Muscle of arm (tissue), 12 donors: ENCODE results near the gene TNFAIP8. TPM values are rescaled to one million over a fixed set of nuclear protein-coding genes. Genes with fewer than 3 reads are reported as not detected.
"Not testable (repeated sequence)": the region's sequence is repeated elsewhere in the genome, so short reads cannot be mapped to it uniquely, and the experiment has no call there.

ENCODE experiments used
- DNase-seq: peaks from one replicate; pipeline ENCODE4 v3.0.0-alpha.2; 2013
- polyA plus RNA-seq, 12 donors: library from polyadenylated mRNA; unstranded; fragments of 120-200 nt; gene quantifications; one replicate each; pipeline ENCODE4 v1.2.1, GENCODE V29; 2013; ENCODE audit not compliant: insufficient read length in 12 of 12

Gene TNFAIP8
- polyA plus RNA-seq, 12 donors: 10.9 to 32.4 (median 13.4) TPM; not detected in 1

DNA sequence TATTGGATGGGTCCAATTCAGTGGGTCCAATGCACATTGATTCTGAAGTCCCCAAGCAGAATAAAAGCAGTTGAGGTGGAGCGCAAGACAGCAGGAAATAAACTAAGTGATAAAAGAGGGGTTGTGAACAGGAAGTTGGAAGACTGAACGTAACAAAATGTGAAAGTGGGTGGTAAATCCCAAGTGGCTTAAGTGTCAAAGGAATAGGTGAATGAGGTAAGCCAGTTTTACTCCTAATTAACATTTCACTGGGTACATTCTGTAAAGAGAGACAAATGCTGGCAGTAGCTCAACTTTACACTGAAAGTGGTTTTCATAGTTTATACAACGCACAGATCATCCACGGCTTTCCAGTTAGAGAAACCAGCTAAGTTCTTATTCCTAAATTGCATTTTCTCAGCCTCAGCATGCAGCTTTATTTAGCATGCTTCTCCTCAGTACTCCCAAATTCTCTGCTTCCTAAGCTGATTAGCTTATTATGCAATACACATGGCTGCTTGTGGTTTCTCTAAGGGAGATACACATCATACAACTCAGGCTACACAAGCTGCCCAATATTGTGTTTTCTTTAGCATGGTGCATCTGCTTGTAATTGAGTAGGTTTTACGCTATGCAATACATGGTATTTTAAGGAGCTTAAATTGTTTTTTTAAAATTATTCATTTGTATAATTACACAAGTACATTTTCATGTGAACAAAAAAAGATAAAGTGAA, 62.2 kb downstream of the TNFAIP8 start:
- no peak for DNase-seq

DNA sequence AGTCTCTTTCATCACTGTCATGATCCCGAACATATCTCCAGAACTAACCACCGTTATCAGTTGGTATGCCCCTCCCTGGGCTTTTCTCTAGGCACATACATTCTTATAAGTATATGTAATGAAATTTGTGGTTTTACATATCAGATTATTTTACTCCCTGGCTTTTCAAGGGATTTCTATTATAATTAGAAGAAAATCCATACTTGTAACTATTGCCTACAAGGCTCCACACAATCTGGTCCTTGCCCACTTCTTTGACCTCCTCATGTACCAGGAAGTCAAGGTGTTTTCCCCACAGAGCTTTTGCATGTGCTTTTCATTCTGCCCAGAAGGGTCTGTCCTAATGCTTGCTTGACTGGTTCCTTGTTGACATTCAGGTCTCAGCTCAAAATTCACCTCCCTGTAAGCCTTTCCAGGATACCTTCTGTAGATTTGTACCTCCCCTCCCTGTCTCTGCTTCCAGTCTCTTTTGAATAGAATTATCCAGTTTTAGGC, 62.8 kb downstream of the TNFAIP8 start:
- no peak for DNase-seq

DNA sequence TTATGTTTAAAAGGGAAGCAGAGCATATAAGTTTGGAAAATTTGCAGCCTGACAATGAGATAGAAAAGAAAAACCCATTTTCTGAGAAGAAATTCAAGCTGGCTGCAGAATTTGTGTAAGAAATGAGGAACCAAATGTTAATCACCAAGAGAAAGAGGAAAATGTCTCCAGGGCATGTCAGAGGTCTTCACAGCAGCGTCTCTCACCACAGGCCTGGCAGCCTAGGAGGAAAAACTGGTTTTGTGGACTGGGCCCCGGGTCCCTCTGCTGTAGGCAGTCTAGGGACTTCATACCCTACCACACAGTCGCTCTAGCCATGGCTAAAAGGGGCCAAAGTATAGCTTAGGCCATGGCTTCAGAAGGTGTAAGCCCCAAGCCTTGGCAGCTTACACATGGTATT, 64.3 kb downstream of the TNFAIP8 start:
- no peak for DNase-seq

DNA sequence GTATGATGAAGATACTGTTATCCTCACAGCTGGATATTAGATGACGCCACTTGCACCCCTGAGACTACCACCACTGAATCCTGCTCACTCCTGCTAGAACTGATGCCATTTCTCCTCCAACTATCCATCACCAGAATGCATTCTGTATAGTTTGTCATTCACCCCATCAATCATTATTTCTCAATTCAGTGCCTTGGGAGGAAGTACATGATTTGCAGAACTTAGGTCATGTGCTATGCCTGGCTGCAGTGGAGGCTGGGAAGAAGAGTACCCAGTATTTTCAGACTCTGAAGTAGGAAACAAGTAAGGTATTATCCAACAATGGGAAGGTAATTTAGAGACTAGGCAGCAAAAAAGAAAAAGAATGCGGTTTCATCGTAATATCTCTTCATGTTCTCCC, 70.2 kb downstream of the TNFAIP8 start:
- DNase-seq: no peak

DNA sequence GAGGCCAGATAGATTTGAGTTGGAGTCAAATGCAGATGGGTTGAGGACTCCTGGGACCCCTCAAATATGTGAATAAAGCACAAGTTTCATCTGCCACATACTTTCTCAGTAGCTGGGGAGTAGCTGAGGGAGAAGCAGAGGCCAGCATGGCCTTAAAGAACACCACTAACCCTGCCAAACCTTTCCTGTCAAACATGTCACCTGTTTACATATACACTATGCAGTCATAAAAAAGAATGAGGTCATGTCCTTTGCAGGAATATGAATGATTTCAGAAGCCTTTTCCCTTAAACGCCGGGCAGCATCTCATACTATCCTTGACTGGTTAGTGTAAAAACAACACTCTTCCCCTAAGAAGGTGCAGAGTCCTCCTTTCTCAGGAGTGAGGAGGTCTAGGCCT, 71.2 kb downstream of the TNFAIP8 start:
- DNase-seq: no peak

DNA sequence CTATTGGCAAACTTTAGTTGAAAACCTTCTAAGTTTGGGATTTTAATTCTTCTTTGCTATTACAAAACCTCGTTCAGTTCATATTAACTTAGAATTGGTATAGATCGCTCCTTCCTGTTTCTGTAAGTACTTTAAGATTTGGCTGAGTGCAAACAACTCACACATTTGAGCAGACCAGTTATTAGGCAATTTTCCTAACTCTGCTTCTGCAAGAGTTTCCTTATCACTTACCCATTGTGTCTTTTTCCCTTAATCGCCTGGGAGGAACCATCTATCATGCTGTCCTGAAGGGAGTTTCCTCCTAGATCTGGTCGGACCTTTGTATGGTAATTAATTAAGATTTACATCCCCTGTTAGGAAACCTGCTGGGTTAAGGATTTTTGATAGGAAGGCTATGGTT, 71.8 kb downstream of the TNFAIP8 start:
- DNase-seq: not testable (repeated sequence)

DNA sequence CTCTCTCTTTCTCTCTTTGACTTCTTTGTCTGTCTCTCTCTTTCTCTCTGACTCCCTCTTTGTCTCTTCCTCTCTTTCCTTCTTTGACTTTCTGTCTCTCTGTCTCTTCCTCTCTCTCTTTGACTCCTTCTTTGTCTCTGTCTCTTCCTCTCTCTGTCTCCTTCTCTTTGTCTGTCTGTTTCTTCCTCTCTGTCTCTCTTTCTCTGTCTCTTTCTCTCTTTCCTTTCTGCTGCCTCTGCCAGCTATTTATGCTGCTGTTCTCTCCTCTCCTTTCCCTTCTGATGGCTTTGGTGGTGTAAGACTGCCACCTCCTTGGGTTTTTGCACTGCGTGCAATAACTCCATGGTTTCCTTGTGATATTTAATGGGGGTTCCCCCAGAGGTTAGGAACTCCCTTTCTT, 72.3 kb downstream of the TNFAIP8 start:
- DNase-seq: not testable (repeated sequence)

DNA sequence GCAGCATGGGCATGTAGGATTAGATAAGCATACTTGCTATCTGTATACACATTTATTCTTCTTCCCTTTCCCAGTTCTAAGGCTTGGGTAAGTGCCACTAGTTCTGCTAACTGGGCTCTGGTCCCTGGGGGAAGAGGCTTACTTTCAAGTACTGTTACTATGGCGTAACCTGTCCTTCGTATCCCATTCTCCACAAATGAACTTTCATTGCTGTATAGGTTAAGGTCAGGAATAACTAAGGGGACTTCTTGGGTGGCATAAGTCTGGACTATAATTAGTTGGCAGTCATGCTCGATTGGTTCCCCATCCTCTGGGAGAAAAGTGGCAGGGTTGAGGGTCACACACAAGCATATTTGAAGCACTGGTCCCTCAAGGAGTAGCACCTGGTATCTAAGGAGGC, 72.8 kb downstream of the TNFAIP8 start:
- not testable (repeated sequence) for DNase-seq

DNA sequence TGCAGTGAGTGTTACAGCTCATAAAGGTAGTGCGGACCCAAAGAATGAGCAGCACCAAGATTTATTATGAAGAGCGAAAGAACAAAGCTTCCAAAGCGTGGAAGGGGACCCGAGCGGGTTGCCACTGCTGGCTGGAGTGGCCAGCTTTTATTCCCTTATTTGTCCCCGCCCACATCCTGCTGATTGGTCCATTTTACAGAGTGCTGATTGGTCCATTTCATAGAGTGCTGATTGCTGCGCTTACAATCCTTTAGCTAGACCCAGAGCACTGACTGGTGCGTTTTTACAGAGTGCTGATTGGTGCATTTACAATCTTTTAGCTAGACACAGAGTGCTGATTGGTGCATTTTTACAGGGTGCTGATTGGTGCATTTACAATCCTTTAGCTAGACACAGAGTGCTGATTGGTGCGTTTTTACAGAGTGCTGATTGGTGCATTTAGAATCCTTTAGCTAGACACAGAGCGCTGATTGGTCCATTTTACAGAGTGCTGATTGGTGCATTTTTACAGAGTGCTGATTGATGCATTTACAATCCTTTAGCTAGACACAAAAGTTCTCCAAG, 76.9 kb downstream of the TNFAIP8 start:
- DNase-seq: not testable (repeated sequence)

DNA sequence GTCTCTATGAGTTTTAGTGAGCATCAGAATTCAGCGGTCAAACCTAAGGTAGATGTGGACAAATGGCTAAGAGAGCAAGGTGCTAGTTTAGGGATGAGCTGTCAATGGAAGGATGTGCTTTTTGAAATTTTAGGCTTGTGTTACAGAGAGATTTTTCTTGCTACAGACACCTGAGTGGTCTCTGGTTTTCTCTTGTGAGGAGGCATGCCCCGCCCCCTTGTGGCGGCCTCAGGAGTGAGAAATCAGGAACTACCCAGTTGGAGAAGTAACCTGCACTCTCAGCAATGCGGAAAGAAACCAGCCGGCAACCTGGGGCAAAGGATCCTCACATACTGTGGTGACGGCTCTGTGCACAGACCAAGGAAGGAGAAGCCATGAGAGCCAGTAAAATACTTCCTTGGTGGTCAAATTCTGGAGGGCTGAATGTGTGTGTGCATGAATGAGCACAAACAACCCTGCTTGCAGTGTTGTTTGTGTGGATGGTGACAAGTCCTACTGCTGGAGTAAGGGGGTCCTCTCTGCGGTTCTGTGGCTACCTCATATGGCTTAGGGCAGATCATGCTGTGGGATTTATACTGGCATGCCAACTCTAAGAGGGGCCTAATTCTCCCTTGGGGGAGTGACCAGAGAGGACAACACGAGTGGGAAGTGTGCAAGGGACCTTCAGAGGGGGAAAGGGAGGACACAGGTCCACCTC, 79.8 kb downstream of the TNFAIP8 start:
- no peak for DNase-seq

DNA sequence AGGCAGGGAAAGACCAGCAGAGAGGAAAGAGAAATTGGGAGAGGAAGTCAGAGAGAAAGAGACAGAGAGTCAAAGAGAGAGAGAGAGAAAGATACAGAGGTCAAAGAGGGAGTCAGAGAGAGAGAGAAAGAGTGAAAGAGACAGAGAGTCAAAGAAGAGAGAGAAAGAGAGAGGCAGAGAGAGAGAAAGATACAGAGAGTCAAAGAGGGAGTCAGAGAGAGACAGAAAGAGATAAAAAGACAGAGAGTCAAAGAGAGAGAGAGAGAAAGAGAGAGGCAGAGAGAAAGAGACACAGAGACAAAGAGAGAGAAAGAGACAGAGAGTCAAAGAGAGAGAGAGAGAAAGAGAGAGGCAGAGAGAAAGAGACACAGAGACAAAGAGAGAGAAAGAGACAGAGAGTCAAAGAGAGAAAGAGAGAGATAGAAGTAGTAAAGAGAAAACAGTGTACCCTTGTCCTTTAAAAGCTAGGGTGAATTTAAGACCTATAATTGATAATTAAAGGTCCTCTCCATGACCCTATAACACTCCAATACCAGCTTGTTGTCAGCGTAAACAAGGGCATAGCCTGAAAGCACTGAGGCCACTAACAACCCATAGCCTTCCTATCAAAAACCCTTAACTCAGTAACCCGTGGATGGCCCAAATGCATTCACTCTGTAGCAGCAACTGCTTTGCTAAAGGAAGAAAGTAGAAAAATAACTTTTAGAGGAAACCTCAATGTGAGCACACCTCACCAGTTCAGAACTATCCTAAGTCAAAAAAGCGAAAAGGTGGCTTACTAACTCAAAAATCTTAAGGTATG, 82.2 kb downstream of the TNFAIP8 start:
- not testable (repeated sequence) for DNase-seq

DNA sequence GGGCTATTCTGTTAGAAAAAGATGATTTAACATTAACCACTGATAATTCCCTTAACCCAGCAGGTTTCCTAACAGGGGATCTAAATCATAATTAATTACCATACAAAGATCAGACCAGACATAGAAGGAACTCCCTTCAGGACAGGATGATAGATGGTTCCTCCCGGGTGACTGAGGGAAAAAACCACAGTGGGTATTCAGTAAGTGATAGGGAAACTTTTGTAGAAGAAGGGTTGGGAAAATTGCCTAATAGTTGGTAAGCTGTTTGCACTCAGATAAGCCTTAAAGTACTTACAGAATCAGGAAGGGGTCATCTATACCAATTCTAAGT, 82.7 kb downstream of the TNFAIP8 start:
- DNase-seq: not testable (repeated sequence)

DNA sequence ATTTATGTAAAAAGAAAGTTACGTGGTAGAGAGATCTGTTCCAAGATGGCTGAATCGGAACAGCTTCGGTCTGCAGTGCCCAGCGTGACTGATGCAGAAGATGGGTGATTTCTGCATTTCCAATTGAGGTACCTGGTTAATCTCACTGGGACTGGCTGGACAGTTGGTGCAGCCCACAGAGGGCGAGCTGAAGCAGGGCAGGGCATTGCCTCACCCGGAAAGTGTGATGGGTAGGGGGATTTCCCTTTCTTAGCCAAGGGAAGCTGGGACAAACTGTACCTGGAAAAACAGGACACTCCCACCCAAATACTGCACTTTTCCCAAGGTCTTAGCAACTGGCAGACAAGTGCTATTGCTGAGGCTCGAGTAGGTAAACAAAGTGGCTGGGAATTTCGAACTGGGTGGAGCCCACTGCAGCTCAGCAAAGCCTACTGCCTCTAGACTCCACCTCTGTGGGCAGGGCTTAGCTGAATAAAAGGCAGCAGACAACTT, 83.4 kb downstream of the TNFAIP8 start:
- DNase-seq: no peak

DNA sequence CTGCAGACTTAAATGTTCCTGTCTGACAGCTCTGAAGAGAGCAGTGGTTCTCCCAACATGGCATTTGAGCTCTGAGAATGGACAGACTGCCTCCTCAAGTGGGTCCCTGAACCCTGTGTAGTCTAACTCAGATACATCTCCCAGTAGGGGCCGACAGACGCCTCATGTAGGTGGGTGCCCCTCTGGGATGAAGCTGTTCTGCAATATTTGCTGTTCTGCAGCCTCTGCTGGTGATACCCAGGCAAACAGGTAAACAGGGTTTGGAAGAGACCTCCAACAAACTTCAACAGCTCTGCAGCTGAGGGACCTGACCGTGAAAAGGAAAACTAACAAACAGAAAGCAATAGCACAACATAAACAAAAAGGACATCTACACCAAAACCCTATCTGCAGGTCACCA, 83.8 kb downstream of the TNFAIP8 start:
- DNase-seq: not testable (repeated sequence)

DNA sequence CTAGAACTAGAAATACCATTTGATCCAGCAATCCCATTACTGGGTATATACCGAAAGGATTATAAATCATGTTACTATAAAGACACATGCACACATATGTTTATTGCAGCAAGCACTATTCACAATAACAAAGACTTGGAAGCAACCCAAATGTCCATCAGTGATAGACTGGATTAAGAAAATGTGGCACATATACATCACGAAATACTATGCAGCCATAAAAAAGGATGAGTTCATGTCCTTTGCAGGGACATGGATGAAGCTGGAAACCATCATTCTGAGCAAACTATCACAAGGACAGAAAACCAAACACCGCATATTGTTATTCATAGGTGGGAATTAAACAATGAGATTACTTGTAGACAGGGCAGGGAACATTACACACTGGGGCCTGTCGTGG, 88.8 kb downstream of the TNFAIP8 start:
- DNase-seq: not testable (repeated sequence)

DNA sequence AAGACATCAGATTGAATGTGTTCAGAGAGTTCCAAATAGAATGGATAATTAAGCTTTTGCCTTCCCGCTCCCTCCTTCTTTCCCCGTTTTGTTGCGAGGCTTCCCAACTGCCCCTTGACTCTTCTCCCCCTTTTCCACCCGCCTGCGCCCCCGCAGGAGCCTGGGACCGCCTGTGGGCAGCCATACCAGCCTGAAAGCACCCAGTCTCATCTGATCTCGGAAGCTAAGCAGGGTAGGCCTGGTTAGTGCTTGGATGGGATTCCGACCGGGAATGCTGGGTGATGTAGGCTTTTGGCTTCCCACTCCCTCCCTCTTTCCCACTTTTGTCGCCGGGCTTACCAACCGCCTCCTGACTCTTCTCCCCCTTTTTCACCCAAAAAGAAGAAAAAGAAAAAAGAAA, 89.7 kb downstream of the TNFAIP8 start:
- no peak for DNase-seq

Other genes with a start within 250 kb of the TNFAIP8 start
- gene HSD17B4, start 96.5 kb downstream of the TNFAIP8 start, polyA plus RNA-seq: 100 to 1,000 TPM in 2 of 12 donors, 10 to 100 TPM in 9, not detected in 1; 63.8 to 105 (median 89.2) TPM